HG03280 (cell line): ENCODE results near the gene TFAP2E.
A peak's percentile ranks its signal among the peaks of the same experiment; 100 is the strongest.

Experiments
- ATAC-seq: cut with Tn5 transposase; IDR thresholded peaks from one replicate; pipeline ENCODE4 v1.9.1; 2021; ENCODE audit warnings: mild to moderate bottlenecking, moderate library complexity; ENCODE audit not compliant: unreplicated experiment

Gene TFAP2E

GRCh38 chr1:35556484-35557117 lies 16.5 kb upstream of the TFAP2E start:
- ATAC-seq, result no peak

DNA sequence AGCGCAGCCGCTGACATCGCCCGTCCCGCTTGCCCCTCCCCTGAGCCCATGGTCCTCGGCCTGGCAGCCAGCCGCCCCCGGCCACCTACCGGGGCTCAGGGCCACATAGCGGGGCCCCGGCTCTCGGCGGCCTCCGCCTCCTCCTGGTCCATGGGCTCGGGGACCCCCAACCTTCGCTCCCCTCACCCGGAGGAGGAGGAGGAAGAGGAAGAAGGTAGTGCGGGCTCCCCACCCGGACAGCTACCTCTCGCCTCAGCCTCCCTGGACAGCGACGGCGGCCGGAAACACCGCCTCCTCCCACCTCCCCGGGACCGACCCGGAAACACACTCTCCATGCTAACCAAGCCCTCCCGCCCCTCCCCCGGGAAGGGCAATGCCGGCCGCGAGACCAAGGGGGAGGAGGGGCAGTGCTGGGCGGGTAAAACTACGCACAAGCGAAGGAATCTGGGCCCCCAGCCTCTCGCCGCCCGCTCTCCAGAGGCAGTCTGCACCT lies 15.9 kb upstream of the TFAP2E start, which contains the start of gene KIAA0319L:
Gene KIAA0319L (minus strand): TSS at position 286 of the 493 bp plus-strand sequence. CDS start 2,912 bp downstream, outside the sequence.
- ATAC-seq, result peak; percentile 74

DNA sequence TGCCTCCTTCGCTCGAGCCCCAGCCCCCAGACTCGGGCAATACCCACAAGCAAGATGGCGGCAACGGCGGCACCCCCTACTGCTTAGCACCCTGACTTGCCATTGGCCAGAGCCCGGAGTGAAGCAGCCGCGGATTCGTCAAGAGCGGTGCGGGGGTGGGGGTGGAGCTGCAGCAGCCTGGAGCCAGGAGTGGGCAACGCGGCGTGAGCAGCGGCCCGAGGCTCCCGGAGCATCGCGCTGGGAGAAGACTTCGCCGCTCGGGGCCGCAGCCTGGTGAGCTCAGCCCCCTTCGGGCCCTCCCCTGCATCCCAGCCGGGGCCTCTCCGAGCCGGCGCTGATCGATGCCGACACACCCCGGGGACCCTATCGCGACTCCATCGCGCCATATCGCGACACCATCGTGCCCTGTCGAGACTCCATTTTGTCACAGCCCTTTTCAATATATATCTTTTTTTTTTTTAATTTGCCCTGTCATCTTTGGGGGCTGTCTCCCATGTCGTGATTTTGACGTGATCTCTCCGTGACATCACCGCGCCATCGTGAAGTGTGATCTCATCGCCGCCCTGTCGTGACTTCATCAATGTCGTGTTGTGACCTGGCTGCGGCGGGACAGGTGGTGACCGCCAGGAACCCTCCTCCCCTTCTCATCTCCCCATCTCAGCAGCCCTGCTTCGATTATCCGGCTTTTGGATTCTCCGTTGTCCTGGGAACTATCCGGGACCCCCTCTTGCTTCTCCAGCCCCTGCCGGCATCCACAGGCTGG lies 15.3 kb upstream of the TFAP2E start, which contains the start of gene NCDN:
Gene NCDN (plus strand): TSS at position 189 of the 763 bp plus-strand sequence. CDS start 392 bp downstream, at position 581.
- ATAC-seq, result peak; percentile 84

DNA sequence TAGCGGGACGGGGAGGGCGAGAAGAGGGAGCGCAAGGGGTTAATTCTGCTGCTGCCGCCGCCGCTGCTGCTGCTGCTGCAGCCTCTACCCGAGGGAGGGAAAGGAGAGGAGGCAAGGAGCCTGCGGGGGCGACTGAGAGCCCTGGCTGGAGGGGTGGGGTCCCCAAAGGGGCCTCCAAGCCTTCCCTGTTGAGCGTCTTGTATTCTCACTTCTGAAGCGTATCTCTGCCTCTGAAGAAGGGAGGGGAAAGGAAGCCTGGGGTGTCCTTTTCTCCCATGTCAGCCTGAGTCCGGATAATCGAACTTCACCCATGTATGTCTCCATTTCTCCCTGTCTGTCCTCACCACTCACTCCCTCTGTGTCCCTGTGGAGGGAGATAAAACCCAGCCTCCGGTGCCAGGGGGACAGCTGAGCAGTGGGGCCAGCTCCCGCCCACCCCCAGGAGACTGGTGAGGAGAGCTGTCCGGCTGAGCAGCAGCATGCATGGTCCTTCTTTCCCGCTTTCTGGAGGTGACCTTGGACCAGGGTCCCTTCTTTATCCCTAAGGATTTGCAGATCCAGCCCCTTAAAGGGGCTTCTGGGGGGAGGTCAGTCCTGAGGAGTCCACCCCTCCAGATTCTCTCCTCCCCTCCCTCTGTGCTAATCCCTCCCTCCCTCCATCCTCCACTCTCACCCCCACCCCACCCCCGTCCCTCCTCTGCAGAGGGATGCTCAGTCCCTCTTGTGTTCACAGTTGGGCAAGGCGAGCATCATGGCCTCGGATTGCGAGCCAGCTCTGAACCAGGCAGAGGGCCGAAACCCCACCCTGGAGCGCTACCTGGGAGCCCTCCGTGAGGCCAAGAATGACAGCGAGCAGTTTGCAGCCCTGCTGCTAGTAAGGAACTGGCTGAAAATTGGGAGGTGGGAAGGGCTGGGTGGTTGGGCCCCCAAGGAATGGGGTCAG lies 14.5 kb upstream of the TFAP2E start:
- ATAC-seq, result no peak

DNA sequence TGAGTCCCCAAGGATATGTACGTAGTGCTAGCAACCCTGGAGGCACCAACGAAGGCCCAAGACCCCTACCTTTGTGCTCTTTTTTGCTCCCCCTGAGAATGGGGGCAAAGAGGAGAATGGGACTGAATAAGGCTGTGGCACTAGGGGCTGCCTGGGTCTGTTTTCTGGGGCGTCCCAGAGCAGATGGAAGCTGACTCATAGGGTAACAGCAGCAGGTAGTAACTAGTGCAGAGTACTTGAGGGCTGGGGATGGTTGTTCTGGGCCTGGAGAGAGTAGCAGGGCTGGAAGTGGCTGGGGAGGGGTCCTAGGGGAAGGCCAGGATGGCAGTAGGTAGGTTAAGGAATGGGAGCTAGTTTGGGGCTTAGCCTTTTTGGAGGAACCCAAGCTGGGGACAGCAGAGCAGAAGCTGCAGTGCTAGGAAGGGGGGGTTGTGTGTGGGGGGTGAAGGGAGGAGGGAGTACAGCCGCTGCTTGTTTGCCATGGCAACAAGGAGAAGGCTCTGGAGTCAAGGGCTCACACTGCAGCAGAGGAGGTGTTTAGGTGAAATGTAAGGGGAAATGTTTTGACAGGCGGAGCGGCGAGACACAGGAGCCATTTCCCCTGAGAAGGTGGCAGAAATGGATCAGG lies 13.7 kb upstream of the TFAP2E start:
- no peak for ATAC-seq

DNA sequence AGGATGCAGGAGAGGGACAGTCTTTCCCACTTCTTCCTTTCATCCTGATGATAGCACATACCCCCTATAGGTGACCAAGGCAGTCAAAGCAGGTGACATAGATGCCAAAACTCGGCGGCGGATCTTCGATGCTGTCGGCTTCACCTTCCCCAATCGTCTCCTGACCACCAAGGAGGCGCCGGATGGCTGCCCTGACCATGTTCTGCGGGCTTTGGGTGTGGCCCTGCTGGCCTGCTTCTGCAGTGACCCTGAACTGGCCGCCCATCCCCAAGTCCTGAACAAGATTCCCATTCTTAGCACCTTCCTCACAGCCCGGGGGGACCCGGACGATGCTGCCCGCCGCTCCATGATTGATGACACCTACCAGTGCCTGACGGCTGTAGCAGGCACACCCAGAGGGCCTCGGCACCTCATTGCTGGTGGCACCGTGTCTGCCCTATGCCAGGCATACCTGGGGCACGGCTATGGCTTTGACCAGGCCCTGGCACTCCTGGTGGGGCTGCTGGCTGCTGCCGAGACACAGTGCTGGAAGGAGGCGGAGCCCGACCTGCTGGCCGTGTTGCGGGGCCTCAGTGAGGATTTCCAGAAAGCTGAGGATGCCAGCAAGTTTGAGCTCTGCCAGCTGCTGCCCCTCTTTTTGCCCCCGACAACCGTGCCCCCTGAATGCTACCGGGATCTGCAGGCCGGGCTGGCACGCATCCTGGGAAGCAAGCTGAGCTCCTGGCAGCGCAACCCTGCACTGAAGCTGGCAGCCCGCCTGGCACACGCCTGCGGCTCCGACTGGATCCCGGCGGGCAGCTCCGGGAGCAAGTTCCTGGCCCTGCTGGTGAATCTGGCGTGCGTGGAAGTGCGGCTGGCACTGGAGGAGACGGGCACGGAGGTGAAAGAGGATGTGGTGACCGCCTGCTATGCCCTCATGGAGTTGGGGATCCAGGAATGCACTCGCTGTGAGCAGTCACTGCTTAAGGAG lies 12.6 kb upstream of the TFAP2E start:
- no peak for ATAC-seq

- ATAC-seq, result no peak
Observed at GRCh38 chr1:35561297-35561971, 11.7 kb upstream of the TFAP2E start.

DNA sequence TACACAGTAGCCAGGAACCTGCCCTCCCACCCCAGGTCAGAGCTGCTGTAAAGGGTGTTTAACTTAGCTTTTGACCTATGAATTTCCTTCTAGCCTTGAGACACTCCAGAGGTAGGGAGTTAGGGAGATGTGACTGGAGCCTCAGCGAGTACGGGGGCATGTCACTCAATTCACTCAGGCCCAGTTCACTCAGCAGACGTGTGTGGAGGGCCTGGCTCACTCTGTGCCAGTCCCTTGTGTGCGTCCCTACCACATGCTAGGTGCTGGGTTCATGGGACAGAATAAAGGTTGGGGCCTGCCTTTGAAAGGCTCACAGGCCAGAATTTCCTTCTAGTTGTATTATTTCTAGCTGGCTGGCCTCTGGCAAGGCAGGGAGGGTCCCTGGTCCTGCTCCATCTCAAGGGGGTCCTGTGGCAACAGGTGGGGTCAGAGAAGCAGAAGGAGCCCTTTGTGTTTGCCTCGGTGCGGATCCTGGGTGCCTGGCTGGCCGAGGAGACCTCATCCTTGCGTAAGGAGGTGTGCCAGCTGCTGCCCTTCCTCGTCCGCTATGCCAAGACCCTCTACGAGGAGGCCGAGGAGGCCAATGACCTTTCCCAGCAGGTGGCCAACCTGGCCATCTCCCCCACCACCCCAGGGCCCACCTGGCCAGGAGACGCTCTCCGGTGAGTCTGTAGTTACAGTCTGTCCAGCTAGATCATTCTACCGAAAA lies 11.0 kb upstream of the TFAP2E start:
- ATAC-seq, result no peak

GRCh38 chr1:35563166-35563565 lies 9.9 kb upstream of the TFAP2E start:
- ATAC-seq, result no peak

DNA sequence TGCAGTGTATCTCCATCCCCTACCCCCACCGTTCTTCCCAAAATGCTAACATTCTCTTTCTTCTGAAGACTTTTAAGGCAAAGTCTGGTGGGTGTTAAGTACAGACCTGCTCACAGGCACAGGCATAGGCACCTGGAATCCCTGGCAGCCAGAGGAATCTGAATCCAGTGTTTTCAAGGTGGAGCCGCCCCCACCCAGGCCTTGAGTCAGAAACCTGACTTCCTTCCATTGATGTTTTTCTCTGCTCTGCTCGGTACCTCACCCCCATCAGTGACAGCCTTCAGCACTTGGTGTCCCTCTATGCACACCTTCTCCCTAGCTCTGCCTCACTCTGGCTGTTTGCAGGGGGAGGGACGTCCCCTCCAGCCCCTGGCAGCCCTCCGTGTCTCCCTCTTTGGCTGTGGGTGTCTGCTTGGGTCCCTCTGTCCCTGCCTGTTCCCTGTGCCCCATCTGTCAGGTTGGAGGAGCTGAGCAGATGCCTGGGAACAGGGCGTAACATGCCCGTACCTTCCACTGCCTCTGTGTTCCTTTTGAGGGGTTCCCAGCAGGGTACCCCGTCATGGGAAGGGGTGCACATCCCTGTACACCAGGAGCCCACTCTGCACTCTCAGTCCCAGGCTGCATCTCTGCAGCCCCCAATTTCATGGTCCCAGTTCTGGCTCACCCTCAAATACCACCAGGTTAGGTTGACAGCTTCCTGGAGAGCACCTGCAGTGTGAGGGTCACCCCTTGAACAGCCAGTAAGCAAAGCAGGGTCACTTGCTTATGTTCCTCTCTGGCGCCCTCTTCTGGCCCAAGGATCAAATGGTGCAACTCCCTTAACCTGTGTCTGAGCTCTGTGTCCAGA lies 8.9 kb upstream of the TFAP2E start:
- ATAC-seq, result peak; percentile 45

DNA sequence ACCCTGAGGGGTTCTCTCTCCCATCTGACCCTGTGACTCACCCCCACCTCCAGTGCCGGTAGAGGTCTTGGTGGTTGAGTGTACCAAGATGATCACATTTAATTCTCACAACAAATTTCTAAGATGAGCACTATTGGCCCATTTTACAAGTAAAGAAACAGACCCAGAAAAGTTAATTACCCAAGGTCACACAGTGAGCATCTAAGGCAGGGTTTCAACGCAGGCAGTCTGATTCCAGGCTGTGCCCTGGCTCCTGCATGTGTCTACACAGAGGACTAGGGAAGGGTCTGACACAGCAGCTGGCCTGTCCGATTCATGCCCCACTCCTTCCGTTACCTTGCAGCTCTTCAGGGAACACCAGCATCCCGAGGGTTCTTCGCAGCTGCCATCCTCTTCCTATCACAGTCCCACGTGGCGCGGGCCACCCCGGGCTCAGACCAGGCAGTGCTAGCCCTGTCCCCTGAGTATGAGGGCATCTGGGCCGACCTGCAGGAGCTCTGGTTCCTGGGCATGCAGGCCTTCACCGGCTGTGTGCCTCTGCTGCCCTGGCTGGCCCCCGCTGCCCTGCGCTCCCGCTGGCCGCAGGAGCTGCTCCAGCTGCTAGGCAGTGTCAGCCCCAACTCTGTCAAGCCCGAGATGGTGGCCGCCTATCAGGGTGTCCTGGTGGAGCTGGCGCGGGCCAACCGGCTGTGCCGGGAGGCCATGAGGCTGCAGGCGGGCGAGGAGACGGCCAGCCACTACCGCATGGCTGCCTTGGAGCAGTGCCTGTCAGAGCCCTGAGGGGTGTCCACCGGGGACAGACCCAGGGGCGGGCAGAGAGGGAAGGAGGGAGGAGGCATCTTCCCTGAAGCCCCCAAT lies 8.0 kb upstream of the TFAP2E start:
- ATAC-seq, result no peak

DNA sequence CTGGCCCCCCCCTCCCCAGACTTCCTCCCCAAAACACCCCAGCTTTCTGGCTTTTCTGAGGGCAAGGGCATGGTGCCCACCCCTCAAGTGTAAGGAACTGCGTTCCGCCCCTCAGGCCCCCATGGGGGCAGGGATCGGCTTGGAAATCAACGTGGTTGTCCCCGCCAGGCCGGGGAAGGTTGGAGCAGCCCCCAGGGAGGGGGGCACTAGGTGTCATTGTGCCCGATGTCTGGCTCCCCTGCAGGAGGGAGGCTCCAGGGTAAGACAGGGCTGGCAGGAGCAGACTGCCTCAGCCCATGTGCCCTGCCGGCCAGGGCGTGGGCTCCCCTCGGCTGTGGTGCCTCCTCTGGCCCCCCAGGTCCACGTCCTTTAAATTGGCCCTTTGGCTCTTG lies 7.4 kb upstream of the TFAP2E start:
- ATAC-seq, result no peak

DNA sequence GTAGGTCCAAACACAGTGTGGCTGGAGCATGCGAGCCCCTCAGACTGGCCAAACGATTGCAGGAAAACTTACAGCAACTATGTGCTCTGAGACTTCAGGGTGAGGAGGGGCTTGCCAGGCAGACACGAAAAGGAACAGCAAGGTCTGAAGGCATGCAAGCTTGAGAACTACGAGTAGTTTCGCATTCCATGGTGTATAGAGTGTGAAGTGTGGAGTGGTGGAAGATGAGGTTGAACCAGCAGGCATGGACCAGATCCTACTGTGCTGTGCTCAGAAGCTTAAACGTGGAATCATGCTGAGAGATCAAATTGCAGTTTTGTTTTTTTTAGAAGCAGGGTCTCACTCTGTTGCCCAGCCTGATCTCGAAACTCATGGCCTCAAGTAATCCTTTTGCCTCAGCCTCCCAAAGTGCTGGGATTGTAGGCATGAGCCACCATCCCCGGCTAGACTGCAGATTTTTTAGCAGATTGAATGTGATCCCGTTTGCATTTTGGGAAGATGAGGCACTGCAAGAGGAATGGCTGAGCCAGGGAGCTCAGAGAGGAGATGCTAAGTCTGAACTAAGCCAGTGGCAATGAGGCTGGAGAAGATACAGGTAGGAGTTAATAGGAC lies 5.1 kb upstream of the TFAP2E start:
- ATAC-seq, result no peak

DNA sequence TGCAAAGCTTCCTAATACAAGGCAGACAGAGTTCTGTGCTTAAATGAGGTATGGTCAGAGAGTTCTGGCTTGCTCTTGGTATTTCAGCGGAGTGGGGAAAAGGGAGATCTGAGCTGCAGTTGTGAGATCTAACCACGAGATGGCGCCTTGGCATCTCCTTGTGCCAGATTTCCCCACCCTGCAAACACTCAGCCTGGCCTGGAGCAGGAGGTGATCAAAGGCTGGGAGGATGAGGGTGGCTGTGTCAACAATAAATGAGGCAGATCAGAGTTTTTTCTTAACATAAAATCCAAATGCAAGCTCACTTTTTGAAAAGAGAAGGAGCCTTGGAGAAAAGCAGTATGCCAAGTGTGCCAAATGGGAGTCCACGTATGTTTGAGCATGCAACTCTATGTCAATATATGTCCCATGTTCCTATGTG lies 4.1 kb upstream of the TFAP2E start:
- ATAC-seq, result no peak

DNA sequence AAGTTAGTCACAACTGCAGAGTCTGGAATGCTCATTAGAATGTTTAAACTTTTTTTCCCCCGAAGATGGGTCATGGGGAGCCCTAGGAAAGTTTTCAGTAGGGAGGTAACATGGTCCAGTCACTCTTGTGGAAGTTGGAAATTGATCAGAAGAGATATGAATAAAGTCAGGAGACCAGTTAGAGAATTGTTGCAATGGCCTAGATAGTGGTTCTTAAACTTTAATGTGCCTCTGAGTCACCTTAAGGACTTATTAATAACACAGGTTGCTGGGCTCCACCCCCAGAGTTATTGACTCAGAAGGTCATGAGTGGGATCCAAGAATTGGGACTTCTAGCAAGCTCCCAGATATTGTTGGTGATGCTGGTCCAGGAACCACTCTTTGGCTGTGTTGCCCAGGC lies 3.2 kb upstream of the TFAP2E start:
- no peak for ATAC-seq

- ATAC-seq, result no peak
Observed at GRCh38 chr1:35570589-35571137, 2.5 kb upstream of the TFAP2E start.
